GM13976 (cell line): ENCODE data around the gene MDN1.
A peak's percentile ranks its signal among the peaks of the same experiment; 100 is the strongest.

Source experiments
- DNase-seq: peaks from one replicate; pipeline ENCODE4 v3.0.0; 2012; ENCODE audit warnings: low spot score
- CTCF ChIP-seq: IDR thresholded peaks from 2 replicates; pipeline ENCODE4 v1.5.1; 2012; ENCODE audit warnings: borderline replicate concordance, mild to moderate bottlenecking; ENCODE audit not compliant: insufficient read depth; ENCODE audit errors: extremely low read depth, missing control alignments, control extremely low read depth
- in situ Hi-C: fragments of 300-500 bp; cut with MboI; formaldehyde crosslinking; loops from one replicate; pipeline ENCODE4 v1.12.0; 2022; ENCODE audit warnings: low sequenced_read_pairs, mixed read lengths, inconsistent platforms; ENCODE audit not compliant: unreplicated experiment

The MDN1 gene

GRCh38 chr6:89611666-89612065 lies 207.9 kb downstream of the MDN1 start:
- in situ Hi-C loops, result loop anchor here (25.0 kb wide), 1 partner anchor 624 kb away; no protein-coding TSS in a partner anchor
- no peak for TF ChIP-seq CTCF

GRCh38 chr6:89610149-89610642 lies 209.4 kb downstream of the MDN1 start:
- in situ Hi-C loops, result loop anchor here (25.0 kb wide), 1 partner anchor 623 kb away; no protein-coding TSS in a partner anchor
- TF ChIP-seq CTCF, result peak; percentile 87
- DNase-seq, result peak; percentile 77

More at GRCh38 chr6:89611666-89612065, 207.9 kb downstream of the MDN1 start:
- no peak for DNase-seq

- DNase-seq, result no peak
- in situ Hi-C loops, result loop anchor here (10.0 to 25.0 kb wide), 2 partner anchors 171 to 619 kb away; partner anchors contain the start of gene ANKRD6
- no peak for TF ChIP-seq CTCF
These were observed 213.7 kb downstream of the MDN1 start for GRCh38 chr6:89605861-89606260.

GRCh38 chr6:89604653-89605052 lies 214.9 kb downstream of the MDN1 start:
- no peak for TF ChIP-seq CTCF
- in situ Hi-C loops, result loop anchor here (10.0 to 25.0 kb wide), 2 partner anchors 170 to 617 kb away; partner anchors contain the start of gene ANKRD6
- DNase-seq, result no peak

- TF ChIP-seq CTCF, result no peak
- in situ Hi-C loops, result loop anchor here (10.0 to 25.0 kb wide), 2 partner anchors 167 to 615 kb away; partner anchors contain the start of gene ANKRD6
- no peak for DNase-seq
These were observed 217.4 kb downstream of the MDN1 start for GRCh38 chr6:89602166-89602565.

GRCh38 chr6:89599727-89600126 lies 219.9 kb downstream of the MDN1 start:
- TF ChIP-seq CTCF, result no peak
- in situ Hi-C loops, result loop anchor here (10.0 to 25.0 kb wide), 2 partner anchors 165 to 612 kb away; partner anchors contain the start of gene ANKRD6
- no peak for DNase-seq
